Measurements from ENCODE around the gene TMEM120B.

TMEM120B gene

DNA sequence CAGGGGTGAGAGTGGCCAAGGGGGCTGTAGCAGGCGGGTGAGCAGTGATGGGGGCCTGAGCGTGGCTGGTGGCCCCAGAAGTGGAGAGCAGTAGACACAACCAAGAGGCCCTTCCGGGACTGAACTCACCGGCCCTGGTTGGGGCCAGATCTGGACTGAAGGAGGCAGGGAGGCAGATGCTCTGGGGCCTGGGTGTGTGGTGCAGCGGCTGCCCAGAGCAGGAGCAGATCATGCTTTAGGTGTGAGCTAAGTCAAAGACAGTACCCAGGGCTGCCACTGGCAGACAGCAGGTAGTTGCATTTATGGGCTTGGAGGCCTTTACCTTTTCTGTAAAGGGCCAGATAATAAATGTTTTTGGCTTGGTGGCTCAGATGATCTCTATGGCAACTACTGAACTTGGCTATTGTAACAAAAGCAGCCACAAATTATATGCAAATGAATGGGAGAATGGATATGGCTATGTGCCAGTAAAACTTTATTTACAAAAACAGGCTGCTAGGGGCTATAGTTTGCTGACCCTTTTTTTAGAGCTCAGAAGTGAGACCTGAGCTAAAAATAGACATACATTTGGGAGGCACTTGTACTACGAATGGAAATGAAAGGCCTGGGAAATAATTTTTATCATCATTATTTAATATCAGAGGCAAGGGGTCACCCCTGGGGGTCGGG lies 116.8 kb downstream of the TMEM120B start:
- DNase-seq (ENCODE audit: low spot score): no peak
- TF ChIP-seq CTCF (IDR thresholded peaks at IDR 0.05): no peak
- Histone ChIP-seq H3K27ac (no peak overlapping the region), H3K4me3 (no peak overlapping the region)

DNA sequence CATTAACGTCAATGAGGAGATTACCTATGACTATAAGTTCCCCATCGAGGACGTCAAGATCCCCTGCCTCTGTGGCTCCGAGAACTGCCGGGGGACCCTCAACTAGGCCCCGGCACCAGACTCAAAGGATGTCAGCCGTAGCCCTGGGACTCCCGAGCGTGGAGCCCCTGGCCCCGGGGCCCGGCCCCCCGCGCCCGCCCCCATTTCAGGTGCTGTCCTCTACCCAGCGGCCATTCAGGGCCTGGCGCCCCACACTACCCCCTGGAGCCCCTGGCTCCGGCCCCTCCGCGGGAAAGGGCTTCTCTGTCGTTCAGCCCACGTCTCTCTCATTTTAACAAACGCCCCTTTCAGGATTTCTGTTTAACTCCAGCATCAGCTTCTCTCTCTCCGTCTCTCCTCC lies 117.6 kb downstream of the TMEM120B start:
- DNase-seq (ENCODE audit: low spot score): no peak
- H3K4me3 ChIP-seq: no peak overlapping the region
- no peak overlapping the region for H3K27ac ChIP-seq
- no peak for TF ChIP-seq CTCF (IDR thresholded peaks at IDR 0.05)

DNA sequence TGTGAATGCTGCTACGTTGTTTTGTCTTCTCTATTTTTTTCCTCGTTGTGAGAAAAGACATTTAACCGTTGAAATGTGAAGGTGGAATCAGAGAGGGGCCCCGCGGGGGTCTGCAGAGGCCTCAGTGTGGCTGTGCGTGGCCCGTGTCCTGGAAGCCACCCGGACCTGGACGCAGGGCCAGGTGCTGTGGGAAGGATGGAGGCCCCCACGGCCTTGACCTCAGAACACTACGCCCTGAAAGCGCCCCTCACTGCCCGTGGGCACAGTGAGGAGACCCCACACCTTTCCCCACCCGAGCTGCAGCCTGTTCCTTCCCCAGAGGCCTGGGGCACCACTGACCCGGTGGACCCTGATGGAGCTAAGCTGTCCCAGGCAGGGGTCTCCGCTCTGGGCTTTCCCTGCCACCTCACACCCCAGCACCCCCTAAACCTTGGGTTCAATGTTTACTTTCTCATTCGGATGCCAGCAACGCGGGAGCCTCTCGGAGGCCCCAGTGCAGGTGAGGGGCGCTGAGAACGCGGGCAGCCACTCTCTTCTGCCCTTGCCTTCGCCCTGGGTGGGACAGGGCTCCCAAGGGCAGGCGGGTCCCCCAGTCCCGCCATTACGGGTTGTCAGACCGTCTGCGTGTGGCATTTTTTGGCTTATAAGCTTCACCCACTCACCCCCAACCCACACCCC lies 118.2 kb downstream of the TMEM120B start:
- Histone ChIP-seq H3K4me3 (no peak overlapping the region), H3K27ac (no peak overlapping the region)
- DNase-seq (ENCODE audit: low spot score): no peak
- TF ChIP-seq CTCF (IDR thresholded peaks at IDR 0.05): no peak
